BLaER1 (cell line): ENCODE data around the gene CEPT1.
"Not testable (repeated sequence)": the region's sequence is repeated elsewhere in the genome, so short reads cannot be mapped to it uniquely, and the experiment has no call there.

Experiments
- H3K27ac ChIP-seq: shearing (Covaris generic); formaldehyde crosslinking; 2 replicates; pipeline ENCODE4 v1.8.1; 2022
- H3K27me3 ChIP-seq: shearing (Covaris generic); formaldehyde crosslinking; 2 replicates; pipeline ENCODE4 v1.8.1; 2022
- H3K36me3 ChIP-seq: shearing (Covaris generic); formaldehyde crosslinking; 2 replicates; pipeline ENCODE4 v1.8.1; 2022
- H3K4me1 ChIP-seq: shearing (Covaris generic); formaldehyde crosslinking; 2 replicates; pipeline ENCODE4 v1.8.1; 2022
- H3K4me2 ChIP-seq: shearing (Covaris generic); formaldehyde crosslinking; 2 replicates; pipeline ENCODE4 v1.8.1; 2022
- H3K4me3 ChIP-seq: shearing (Covaris generic); formaldehyde crosslinking; 2 replicates; pipeline ENCODE4 v1.8.1; 2022
- H3K9ac ChIP-seq: shearing (Covaris generic); formaldehyde crosslinking; 2 replicates; pipeline ENCODE4 v1.8.1; 2022
- H3K9me3 ChIP-seq: shearing (Covaris generic); formaldehyde crosslinking; 2 replicates; pipeline ENCODE4 v1.8.1; 2022
- H4K20me1 ChIP-seq: shearing (Covaris generic); formaldehyde crosslinking; 2 replicates; pipeline ENCODE4 v1.8.1; 2022
- Cebpa-rat ChIP-seq: shearing (Covaris generic); IDR thresholded peaks from 2 replicates; pipeline ENCODE4 v1.8.1; 2022

Gene CEPT1

GRCh38 chr1:111139956-111140679 lies at the start of gene CEPT1, which contains the start of gene DRAM2:
TSS of gene CEPT1 (plus strand) at chr1:111140223. CDS start at chr1:111147715, 7,492 bp downstream.
TSS of gene DRAM2 (minus strand) at chr1:111140093. CDS start at chr1:111131554, 8,539 bp downstream.
- peaks cover 38% of the 10 kb centered on the region for H3K4me1 ChIP-seq
- TF ChIP-seq Cebpa-rat: no peak
- H3K9ac ChIP-seq: peak within 1 kb of the TSS; percentile 94
- H3K4me3 ChIP-seq: peak within 1 kb of the TSS; percentile 95
- H3K27ac ChIP-seq: peak within 1 kb of the TSS; percentile 90
- H3K4me2 ChIP-seq: peak within 1 kb of the TSS; percentile 88
- peaks cover 49% of the 10 kb centered on the region for H4K20me1 ChIP-seq
- no peaks in the 10 kb centered on the region for H3K9me3 ChIP-seq
- peaks cover 26% of the 10 kb centered on the region for H3K36me3 ChIP-seq
- no peaks in the 10 kb centered on the region for H3K27me3 ChIP-seq

- not testable (repeated sequence) for H3K36me3 ChIP-seq, H3K27ac ChIP-seq, H4K20me1 ChIP-seq, H3K9ac ChIP-seq, H3K4me1 ChIP-seq, H3K4me2 ChIP-seq, H3K27me3 ChIP-seq, H3K4me3 ChIP-seq
- H3K9me3 ChIP-seq: peaks cover 68% of the 10 kb centered on the region
These were observed 44.6 kb upstream of the CEPT1 start for GRCh38 chr1:111095421-111095820.

- no peaks in the 10 kb centered on the region for H3K27me3 ChIP-seq
- no peaks in the 10 kb centered on the region for H3K4me1 ChIP-seq
- no peak overlapping the region for H3K9ac ChIP-seq
- no peaks in the 10 kb centered on the region for H4K20me1 ChIP-seq
- no peak overlapping the region for H3K4me2 ChIP-seq
- H3K9me3 ChIP-seq: peaks cover 88% of the 10 kb centered on the region
- H3K4me3 ChIP-seq: no peak overlapping the region
- peaks cover 17% of the 10 kb centered on the region for H3K36me3 ChIP-seq
- no peak for TF ChIP-seq Cebpa-rat
- no peak overlapping the region for H3K27ac ChIP-seq
These were observed 42.5 kb upstream of the CEPT1 start for GRCh38 chr1:111097356-111098099.

GRCh38 chr1:111099289-111099688 lies 40.7 kb upstream of the CEPT1 start:
- Histone ChIP-seq H3K4me3 (no peak overlapping the region), H3K27ac (no peak overlapping the region), H3K36me3 (peaks cover 20% of the 10 kb centered on the region), H4K20me1 (no peaks in the 10 kb centered on the region), H3K4me1 (no peaks in the 10 kb centered on the region), H3K27me3 (no peaks in the 10 kb centered on the region), H3K9me3 (peaks cover 80% of the 10 kb centered on the region), H3K9ac (no peak overlapping the region), H3K4me2 (no peak overlapping the region)
- no peak for TF ChIP-seq Cebpa-rat

GRCh38 chr1:111101854-111102642 lies 38.0 kb upstream of the CEPT1 start:
- no peaks in the 10 kb centered on the region for H3K4me1 ChIP-seq
- H3K4me2 ChIP-seq: no peak overlapping the region
- H3K27me3 ChIP-seq: no peaks in the 10 kb centered on the region
- peaks cover 23% of the 10 kb centered on the region for H3K36me3 ChIP-seq
- no peak overlapping the region for H3K9ac ChIP-seq
- H3K4me3 ChIP-seq: no peak overlapping the region
- peaks cover 56% of the 10 kb centered on the region for H3K9me3 ChIP-seq
- no peak overlapping the region for H3K27ac ChIP-seq
- no peak for TF ChIP-seq Cebpa-rat
- H4K20me1 ChIP-seq: no peaks in the 10 kb centered on the region

- H3K27me3 ChIP-seq: no peaks in the 10 kb centered on the region
- no peak overlapping the region for H3K27ac ChIP-seq
- H3K36me3 ChIP-seq: peaks cover 26% of the 10 kb centered on the region
- no peaks in the 10 kb centered on the region for H4K20me1 ChIP-seq
- no peak overlapping the region for H3K4me2 ChIP-seq
- peaks cover 43% of the 10 kb centered on the region for H3K9me3 ChIP-seq
- H3K4me1 ChIP-seq: no peaks in the 10 kb centered on the region
- TF ChIP-seq Cebpa-rat: no peak
- H3K9ac ChIP-seq: no peak overlapping the region
- H3K4me3 ChIP-seq: no peak overlapping the region
These were observed 35.0 kb upstream of the CEPT1 start for GRCh38 chr1:111104981-111105380.

- peaks cover 33% of the 10 kb centered on the region for H3K36me3 ChIP-seq
These were observed 29.7 kb upstream of the CEPT1 start for GRCh38 chr1:111110197-111110899.

GRCh38 chr1:111116496-111116895 lies 23.5 kb upstream of the CEPT1 start:
- Histone ChIP-seq H3K36me3 (peaks cover 67% of the 10 kb centered on the region), H3K4me1 (no peaks in the 10 kb centered on the region), H3K9me3 (no peaks in the 10 kb centered on the region)

More at GRCh38 chr1:111110197-111110899, 29.7 kb upstream of the CEPT1 start:
- TF ChIP-seq Cebpa-rat: no peak
- peaks cover 22% of the 10 kb centered on the region for H3K9me3 ChIP-seq
- H3K4me1 ChIP-seq: no peaks in the 10 kb centered on the region
- H3K27ac ChIP-seq: no peak overlapping the region
- no peaks in the 10 kb centered on the region for H3K27me3 ChIP-seq
- H3K4me2 ChIP-seq: no peak overlapping the region
- no peak overlapping the region for H3K4me3 ChIP-seq
- H4K20me1 ChIP-seq: no peaks in the 10 kb centered on the region
- no peak overlapping the region for H3K9ac ChIP-seq

GRCh38 chr1:111126354-111126753 lies 13.7 kb upstream of the CEPT1 start:
- peaks cover 21% of the 10 kb centered on the region for H3K4me1 ChIP-seq
- H3K9me3 ChIP-seq: no peaks in the 10 kb centered on the region
- H3K4me3 ChIP-seq: no peak overlapping the region
- H3K4me2 ChIP-seq: no peak overlapping the region
- H3K27me3 ChIP-seq: no peaks in the 10 kb centered on the region
- no peaks in the 10 kb centered on the region for H4K20me1 ChIP-seq
- no peak overlapping the region for H3K9ac ChIP-seq
- peaks cover 48% of the 10 kb centered on the region for H3K36me3 ChIP-seq
- no peak for TF ChIP-seq Cebpa-rat
- no peak overlapping the region for H3K27ac ChIP-seq

More at GRCh38 chr1:111116496-111116895, 23.5 kb upstream of the CEPT1 start:
- no peak overlapping the region for H3K4me3 ChIP-seq
- no peak for TF ChIP-seq Cebpa-rat
- H3K27me3 ChIP-seq: no peaks in the 10 kb centered on the region
- no peaks in the 10 kb centered on the region for H4K20me1 ChIP-seq
- no peak overlapping the region for H3K9ac ChIP-seq
- no peak overlapping the region for H3K4me2 ChIP-seq
- H3K27ac ChIP-seq: no peak overlapping the region
